H1 (cell line): ENCODE measurements around the gene RBM20. TPM values are rescaled to one million over a fixed set of nuclear protein-coding genes. Genes with fewer than 3 reads are reported as not detected.
A peak's percentile ranks its signal among the peaks of the same experiment; 100 is the strongest.

Experiments used
- CTCF ChIA-PET: fragments of 300-600 bp; sonication (Branson Sonifier 250); formaldehyde crosslinking; loops from one replicate; lab custom pipeline; 2021; ENCODE audit not compliant: partially characterized antibody; lab: Charles Lee
- POLR2A ChIA-PET: fragments of 300-600 bp; sonication (Branson Sonifier 250); formaldehyde crosslinking; loops from one replicate; lab custom pipeline; 2021; ENCODE audit warnings: inconsistent platforms; ENCODE audit not compliant: partially characterized antibody; lab: Charles Lee
- DNase-seq, 2 experiments: peaks; one replicate each; pipeline versions ENCODE4 v3.0.0 to v3.0.0-alpha.2; 2010 to 2022; ENCODE audit warnings: low spot score in 2 of 2, low read depth in 1 of 2, mixed read lengths in 1 of 2
- FAIRE-seq: peaks from 2 replicates; lab custom pipeline; 2011; peaks lifted over from hg19 to GRCh38; lab: Jason Lieb, UNC
- H2AFZ ChIP-seq: 2 replicates; pipeline ENCODE4 v1.8.1; 2012; ENCODE audit warnings: low read length, inconsistent platforms
- H2AK5ac ChIP-seq: 2 replicates; pipeline ENCODE4 v1.6.1; 2013; ENCODE audit warnings: low read depth, low read length
- H2BK120ac ChIP-seq: replicated peaks from 2 replicates; pipeline ENCODE3; 2013; ENCODE audit warnings: low read depth, low read length, inconsistent platforms
- H2BK12ac ChIP-seq: 2 replicates; pipeline ENCODE4 v1.6.1; 2013; ENCODE audit warnings: low read depth, low read length
- H2BK15ac ChIP-seq: 2 replicates; pipeline ENCODE4 v1.6.1; 2013; ENCODE audit warnings: low read length
- H2BK20ac ChIP-seq: 2 replicates; pipeline ENCODE4 v1.6.1; 2013; ENCODE audit warnings: low read length
- H2BK5ac ChIP-seq: 2 replicates; pipeline ENCODE4 v1.6.1; 2013; ENCODE audit warnings: low read depth, low read length
- H3K14ac ChIP-seq: 2 replicates; pipeline ENCODE4 v1.6.1; 2013; ENCODE audit warnings: inconsistent platforms; ENCODE audit not compliant: insufficient read length
- H3K18ac ChIP-seq: 2 replicates; pipeline ENCODE4 v1.6.1; 2013; ENCODE audit warnings: low read length; ENCODE audit errors: extremely low read depth
- H3K23ac ChIP-seq: 2 replicates; pipeline ENCODE4 v1.6.1; 2013; ENCODE audit warnings: inconsistent platforms; ENCODE audit not compliant: insufficient read length
- H3K23me2 ChIP-seq: 2 replicates; pipeline ENCODE4 v1.6.1; 2013; ENCODE audit warnings: low read depth, low read length
- H3K27ac ChIP-seq: 2 replicates; pipeline ENCODE4 v1.6.1; 2011; ENCODE audit warnings: low read depth, low read length, inconsistent platforms
- H3K27me3 ChIP-seq, 4 experiments: replicated peaks in 1 of 4; 1 replicate in 1 of 4; 2 replicates in 3 of 4; pipeline versions ENCODE4 v1.6.1 to v1.8.1; 2011 to 2013; ENCODE audit warnings: low read length in 3 of 4, mild to moderate bottlenecking in 3 of 4, inconsistent platforms in 2 of 4, mixed read lengths in 2 of 4, moderate library complexity in 1 of 4; ENCODE audit not compliant: control insufficient read depth in 3 of 4, insufficient read depth in 3 of 4; ENCODE audit errors: extremely low read depth in 1 of 4
- H3K36me3 ChIP-seq, 4 experiments: 2 replicates each; pipeline versions ENCODE4 v1.6.1 to v1.8.1; 2011 to 2013; ENCODE audit warnings: mild to moderate bottlenecking in 4 of 4, low read length in 3 of 4, moderate library complexity in 2 of 4, control low read depth in 1 of 4, inconsistent platforms in 1 of 4; ENCODE audit not compliant: insufficient read depth in 4 of 4, control insufficient read depth in 2 of 4
- H3K4ac ChIP-seq: replicated peaks from 2 replicates; pipeline ENCODE3; 2013; ENCODE audit warnings: low read length, low read depth, mixed read lengths, inconsistent platforms; ENCODE audit not compliant: insufficient read length
- H3K4me1 ChIP-seq, 4 experiments: replicated peaks in 1 of 4; 1 replicate in 1 of 4; 2 replicates in 3 of 4; pipeline versions ENCODE4 v1.6.1 to v1.8.1; 2011 to 2013; ENCODE audit warnings: low read length in 3 of 4, inconsistent platforms in 2 of 4, mixed read lengths in 1 of 4; ENCODE audit not compliant: insufficient read depth in 4 of 4, control insufficient read depth in 3 of 4
- H3K4me2 ChIP-seq, 2 experiments: 2 replicates each; pipeline versions ENCODE4 v1.6.1 to v1.8.1; 2011 to 2013; ENCODE audit warnings: low read depth in 2 of 2, low read length in 2 of 2, control low read depth in 1 of 2, inconsistent platforms in 1 of 2, mild to moderate bottlenecking in 1 of 2; ENCODE audit not compliant: insufficient read depth in 1 of 2
- H3K4me3 ChIP-seq, 4 experiments: fragments of 200-600, 300-600 bp in 1 of 4; sonication (generic), shearing (Covaris generic), sonication (Bioruptor Twin) in 1 of 4; 2 replicates each; pipeline versions ENCODE4 v1.5.1 to v1.8.1; 2011 to 2016; ENCODE audit warnings: low read length in 4 of 4, low read depth in 3 of 4, control low read depth in 2 of 4, inconsistent platforms in 2 of 4, mild to moderate bottlenecking in 2 of 4, mixed read lengths in 1 of 4, moderate library complexity in 1 of 4; ENCODE audit not compliant: insufficient read depth in 2 of 4; ENCODE audit errors: extremely low read depth in 1 of 4
- H3K56ac ChIP-seq: replicated peaks from 2 replicates; pipeline ENCODE3; 2013; ENCODE audit warnings: low read depth, mild to moderate bottlenecking, mixed read lengths, low read length, inconsistent platforms; ENCODE audit not compliant: insufficient read length
- H3K79me1 ChIP-seq: 2 replicates; pipeline ENCODE4 v1.6.1; 2013; ENCODE audit warnings: low read depth, low read length, control low read depth
- H3K79me2 ChIP-seq, 2 experiments: 2 replicates each; pipeline versions ENCODE4 v1.6.1 to v1.8.1; 2012 to 2013; ENCODE audit warnings: low read length in 2 of 2, mild to moderate bottlenecking in 2 of 2, inconsistent platforms in 1 of 2; ENCODE audit not compliant: insufficient read depth in 2 of 2, control insufficient read depth in 1 of 2
- H3K9ac ChIP-seq, 4 experiments: replicated peaks in 1 of 4; 1 replicate in 1 of 4; 2 replicates in 3 of 4; pipeline versions ENCODE4 v1.6.1 to v1.8.1; 2011 to 2013; ENCODE audit warnings: low read depth in 3 of 4, low read length in 3 of 4, control low read depth in 2 of 4, mild to moderate bottlenecking in 2 of 4, moderate library complexity in 2 of 4, inconsistent platforms in 1 of 4; ENCODE audit errors: extremely low read depth in 1 of 4
- H3K9me3 ChIP-seq, 2 experiments: 2 replicates each; pipeline versions ENCODE4 v1.6.1 to v1.8.1; 2012 to 2013; ENCODE audit warnings: mild to moderate bottlenecking in 2 of 2, moderate library complexity in 2 of 2, control low read depth in 1 of 2, inconsistent platforms in 1 of 2, low read depth in 1 of 2, low read length in 1 of 2, mixed read lengths in 1 of 2; ENCODE audit not compliant: insufficient read depth in 2 of 2
- H4K20me1 ChIP-seq, 2 experiments: replicated peaks in 1 of 2; 2 replicates each; pipeline versions ENCODE3 to v1.8.1; 2011 to 2013; ENCODE audit warnings: inconsistent platforms in 2 of 2, low read length in 2 of 2, mild to moderate bottlenecking in 1 of 2; ENCODE audit not compliant: insufficient read depth in 2 of 2, control insufficient read depth in 1 of 2
- H4K5ac ChIP-seq: 2 replicates; pipeline ENCODE4 v1.6.1; 2013; ENCODE audit warnings: low read length, low read depth, mixed read lengths, inconsistent platforms; ENCODE audit not compliant: insufficient read length
- H4K8ac ChIP-seq: 2 replicates; pipeline ENCODE4 v1.8.0; 2013; ENCODE audit warnings: mild to moderate bottlenecking, moderate library complexity, low read length, inconsistent platforms; ENCODE audit not compliant: insufficient read depth; ENCODE audit errors: extremely low read depth
- H4K91ac ChIP-seq: replicated peaks from 2 replicates; pipeline ENCODE3; 2013; ENCODE audit warnings: low read length, mixed read lengths, inconsistent platforms; ENCODE audit not compliant: insufficient read length
- CEBPB ChIP-seq: IDR thresholded peaks from 2 replicates; pipeline ENCODE4 v1.6.1; 2012; ENCODE audit warnings: low read depth, low read length
- CREB1 ChIP-seq: IDR thresholded peaks from 2 replicates; pipeline ENCODE4 v1.6.1; 2012; ENCODE audit warnings: inconsistent platforms
- EP300 ChIP-seq, 2 experiments: IDR thresholded peaks; 1 replicate in 1 of 2; 2 replicates in 1 of 2; pipeline ENCODE4 v1.6.1; 2011 to 2012; ENCODE audit warnings: low read depth in 2 of 2, low read length in 2 of 2, mild to moderate bottlenecking in 2 of 2, borderline replicate concordance in 1 of 2, inconsistent platforms in 1 of 2, moderate library complexity in 1 of 2
- MAX ChIP-seq: IDR thresholded peaks from 2 replicates; pipeline ENCODE4 v1.6.1; 2012; ENCODE audit warnings: inconsistent platforms
- WGBS, 2 experiments: shearing (Covaris generic) in 1 of 2; methylation state at CpG; one replicate each; pipeline versions ENCODE4 v1.1.6 to v1.1.7; 2013 to 2015; ENCODE audit warnings: low lambda C conversion rate in 2 of 2, mixed read lengths in 2 of 2, inconsistent platforms in 1 of 2, low coverage in 1 of 2, missing lambda C conversion rate in 1 of 2; ENCODE audit not compliant: insufficient replicate concordance in 2 of 2, insufficient coverage in 1 of 2, insufficient read length in 1 of 2; ENCODE audit errors: extremely low coverage in 1 of 2, missing lambda C conversion rate in 1 of 2; 5-methylcytosine and 5-hydroxymethylcytosine counted together
- polyA plus RNA-seq, 7 experiments: library from polyadenylated mRNA; depleted of rRNA in 3 of 7; stranded (reverse) in 5 of 7; unstranded in 2 of 7; fragments of >200 nt in 5 of 7; fragments of 200-250 nt in 2 of 7; gene quantifications; 1 replicate in 5 of 7; 2 replicates in 1 of 7; 4 replicates in 1 of 7; pipeline versions ENCODE4 v1.2.1 to v1.2.3, GENCODE V29; 2011 to 2013; ENCODE audit warnings: missing spikeins in 2 of 7, mixed read lengths in 2 of 7
- total RNA-seq: library from RNA; stranded (reverse); fragmentation: NEBNext Ultra II Directional; extraction: Animal tissue kit (Norgen Biotek cat#: 25700); gene quantifications from 2 replicates; pipeline ENCODE4 v1.2.1, GENCODE V29; 2021

Gene RBM20
- total and polyA plus RNA-seq, 2 of the 8 experiments (the other 6 are each of a cell fraction or from before 2014, with no cell fraction given), result 0.05 to 0.63 TPM

GRCh38 chr10:110724116-110724921 is 80.2 kb downstream of the RBM20 start:
- Histone ChIP-seq H3K4ac (no peak overlapping the region), H2AK5ac (no peak overlapping the region), H3K36me3 (no peaks in the 10 kb centered on the region), H3K23ac (no peak overlapping the region), H3K4me1 (no peaks in the 10 kb centered on the region), H3K18ac (no peak overlapping the region), H3K4me3 (no peak overlapping the region), H2AFZ (peak overlapping the region; percentile 78; the same call in 1 of the 2 replicates), H3K9ac (no peak overlapping the region), H4K5ac (no peak overlapping the region), H3K4me2 (no peak overlapping the region), H3K27me3 (no peaks in the 10 kb centered on the region), H3K14ac (no peak overlapping the region), H3K56ac (no peak overlapping the region), H2BK20ac (no peak overlapping the region), H4K20me1 (no peaks in the 10 kb centered on the region), H4K8ac (no peak overlapping the region), H2BK12ac (no peak overlapping the region), H2BK120ac (no peak overlapping the region), H3K79me2 (no peaks in the 10 kb centered on the region), H2BK15ac (no peak overlapping the region), H3K27ac (no peak overlapping the region), H3K9me3 (no peaks in the 10 kb centered on the region), H3K79me1 (no peaks in the 10 kb centered on the region), H2BK5ac (no peak overlapping the region), H4K91ac (no peak overlapping the region), H3K23me2 (no peaks in the 10 kb centered on the region)
- ChIA-PET CTCF (no interaction called here), POLR2A (no interaction called here)
- WGBS, 2 experiments, result 91% methylated on average over 7 of the region's 7 CpGs; no CpG with 5 or more reads in 1 of the 2 experiments
- DNase-seq, result no peak
- no peak for FAIRE-seq
- TF ChIP-seq CREB1 (no peak), CEBPB (no peak), EP300 (IDR thresholded peaks at IDR 0.05; ENCODE audit: borderline replicate concordance in 1 of 2, low read depth in 2 of 2, low read length in 2 of 2) (no peak), MAX (no peak)
- TF ChIP-seq, all 59 proteins: peak for 0
